DOHH2 (cell line): Measurements from ENCODE around the gene PLXNB1.

Source experiments
- H3F3A ChIP-seq: fragments of 200-600 bp; sonication (generic), shearing (Covaris generic); 2 replicates; pipeline ENCODE4 v1.6.0; 2016; ENCODE audit warnings: antibody characterized with exemption, mild to moderate bottlenecking; ENCODE audit not compliant: control insufficient read depth, insufficient read depth
- H3K27ac ChIP-seq: fragments of 200-600 bp; sonication (generic); 2 replicates; pipeline ENCODE4 v1.5.1; 2014; ENCODE audit warnings: low read depth, mild to moderate bottlenecking, low read length, moderate library complexity
- H3K27me3 ChIP-seq: fragments of 200-600 bp; sonication (generic); 2 replicates; pipeline ENCODE4 v1.6.1; 2014; ENCODE audit warnings: mild to moderate bottlenecking, low read length, mixed read lengths; ENCODE audit not compliant: control insufficient read depth
- H3K36me3 ChIP-seq: fragments of 200-600 bp; sonication (generic); 2 replicates; pipeline ENCODE4 v1.6.1; 2014; ENCODE audit warnings: mild to moderate bottlenecking, low read length, moderate library complexity, mixed read lengths; ENCODE audit not compliant: control insufficient read depth
- H3K4me1 ChIP-seq: fragments of 200-600 bp; sonication (generic); 2 replicates; pipeline ENCODE4 v1.6.1; 2014; ENCODE audit warnings: mild to moderate bottlenecking, low read length, mixed read lengths; ENCODE audit not compliant: control insufficient read depth
- H3K4me2 ChIP-seq: fragments of 200-600 bp; sonication (generic); 2 replicates; pipeline ENCODE4 v1.6.0; 2014; ENCODE audit warnings: mild to moderate bottlenecking, low read length, moderate library complexity
- H3K4me3 ChIP-seq: fragments of 200-600 bp; sonication (generic); 2 replicates; pipeline ENCODE4 v1.5.1; 2014; ENCODE audit warnings: mild to moderate bottlenecking, low read length, mixed read lengths
- H3K79me2 ChIP-seq: fragments of 200-600 bp; sonication (generic); 2 replicates; pipeline ENCODE4 v1.6.1; 2014; ENCODE audit warnings: mild to moderate bottlenecking, low read length, mixed read lengths; ENCODE audit not compliant: control insufficient read depth
- H3K9me2 ChIP-seq: fragments of 200-600 bp; sonication (generic); replicated peaks from 2 replicates; pipeline ENCODE4 v1.6.1; 2014; ENCODE audit warnings: mild to moderate bottlenecking, low read length, mixed read lengths; ENCODE audit not compliant: control insufficient read depth
- H3K9me3 ChIP-seq: fragments of 200-600 bp; sonication (generic); 2 replicates; pipeline ENCODE4 v1.6.1; 2014; ENCODE audit warnings: antibody characterized with exemption, low read length, mixed read lengths; ENCODE audit not compliant: control insufficient read depth, insufficient read depth
- H4K20me1 ChIP-seq: fragments of 200-600 bp; sonication (generic); 2 replicates; pipeline ENCODE4 v1.6.0; 2014; ENCODE audit warnings: low read depth, mild to moderate bottlenecking, antibody characterized with exemption, low read length, moderate library complexity; ENCODE audit not compliant: control insufficient read depth, insufficient read depth
- EZH2phosphoT487 ChIP-seq: fragments of 200-600 bp; sonication (generic); IDR thresholded peaks from 2 replicates; pipeline ENCODE4 v1.6.1; 2017; ENCODE audit warnings: borderline replicate concordance, mild to moderate bottlenecking, antibody characterized with exemption, low read length, moderate library complexity, mixed read lengths
- TF ChIP-seq, protein P1 (sequence below): fragments of 200-600 bp; sonication (generic); IDR thresholded peaks from one replicate; pipeline ENCODE4 v1.5.1; 2014; ENCODE audit warnings: antibody characterized with exemption, mild to moderate bottlenecking, low read depth, low read length; ENCODE audit not compliant: poor library complexity, severe bottlenecking

Gene PLXNB1

GRCh38 chr3:48456456-48456855 lies 26.6 kb upstream of the PLXNB1 start:
- no peaks in the 10 kb centered on the region for H3K79me2 ChIP-seq
- no peak overlapping the region for H3K4me3 ChIP-seq
- TF ChIP-seq EZH2phosphoT487 = no peak
- TF ChIP-seq, protein P1, sequence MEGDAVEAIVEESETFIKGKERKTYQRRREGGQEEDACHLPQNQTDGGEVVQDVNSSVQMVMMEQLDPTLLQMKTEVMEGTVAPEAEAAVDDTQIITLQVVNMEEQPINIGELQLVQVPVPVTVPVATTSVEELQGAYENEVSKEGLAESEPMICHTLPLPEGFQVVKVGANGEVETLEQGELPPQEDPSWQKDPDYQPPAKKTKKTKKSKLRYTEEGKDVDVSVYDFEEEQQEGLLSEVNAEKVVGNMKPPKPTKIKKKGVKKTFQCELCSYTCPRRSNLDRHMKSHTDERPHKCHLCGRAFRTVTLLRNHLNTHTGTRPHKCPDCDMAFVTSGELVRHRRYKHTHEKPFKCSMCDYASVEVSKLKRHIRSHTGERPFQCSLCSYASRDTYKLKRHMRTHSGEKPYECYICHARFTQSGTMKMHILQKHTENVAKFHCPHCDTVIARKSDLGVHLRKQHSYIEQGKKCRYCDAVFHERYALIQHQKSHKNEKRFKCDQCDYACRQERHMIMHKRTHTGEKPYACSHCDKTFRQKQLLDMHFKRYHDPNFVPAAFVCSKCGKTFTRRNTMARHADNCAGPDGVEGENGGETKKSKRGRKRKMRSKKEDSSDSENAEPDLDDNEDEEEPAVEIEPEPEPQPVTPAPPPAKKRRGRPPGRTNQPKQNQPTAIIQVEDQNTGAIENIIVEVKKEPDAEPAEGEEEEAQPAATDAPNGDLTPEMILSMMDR = no peak
- H3K27ac ChIP-seq = no peak overlapping the region
- H3F3A ChIP-seq = peaks cover 7% of the 10 kb centered on the region; the same call in 1 of the 2 replicates
- H3K36me3 ChIP-seq = peaks cover 80% of the 10 kb centered on the region
- no peaks in the 10 kb centered on the region for H3K9me3 ChIP-seq
- H3K27me3 ChIP-seq = no peaks in the 10 kb centered on the region
- H3K4me2 ChIP-seq = no peak overlapping the region
- no peaks in the 10 kb centered on the region for H4K20me1 ChIP-seq
- H3K4me1 ChIP-seq = no peaks in the 10 kb centered on the region
- H3K9me2 ChIP-seq = no peaks in the 10 kb centered on the region

GRCh38 chr3:48451270-48451669 lies 21.4 kb upstream of the PLXNB1 start:
- H4K20me1 ChIP-seq = no peaks in the 10 kb centered on the region; the same call in 1 of the 2 replicates
- H3K79me2 ChIP-seq = peaks cover 25% of the 10 kb centered on the region
- no peak overlapping the region for H3K4me2 ChIP-seq
- TF ChIP-seq EZH2phosphoT487 = no peak
- TF ChIP-seq, protein P1 = no peak
- peaks cover 9% of the 10 kb centered on the region for H3K4me1 ChIP-seq
- no peak overlapping the region for H3K4me3 ChIP-seq
- H3K9me2 ChIP-seq = no peaks in the 10 kb centered on the region
- H3K27ac ChIP-seq = no peak overlapping the region
- no peaks in the 10 kb centered on the region for H3K27me3 ChIP-seq
- H3K9me3 ChIP-seq = no peaks in the 10 kb centered on the region
- H3K36me3 ChIP-seq = peaks cover 70% of the 10 kb centered on the region
- no peaks in the 10 kb centered on the region for H3F3A ChIP-seq

GRCh38 chr3:48446425-48447193 lies 16.7 kb upstream of the PLXNB1 start, which contains the start of gene ATRIP:
TSS of gene ATRIP (plus strand) at chr3:48446737. CDS start at chr3:48446846, 109 bp downstream.
- H3K4me2 ChIP-seq = peak within 1 kb of the TSS; percentile 89
- no peak for TF ChIP-seq EZH2phosphoT487
- TF ChIP-seq, protein P1 = no peak
- H3K79me2 ChIP-seq = peaks cover 50% of the 10 kb centered on the region
- no peaks in the 10 kb centered on the region for H3K27me3 ChIP-seq
- H3K9me3 ChIP-seq = no peaks in the 10 kb centered on the region
- H4K20me1 ChIP-seq = peaks cover 3% of the 10 kb centered on the region
- H3K4me3 ChIP-seq = peak within 1 kb of the TSS; percentile 79
- H3K4me1 ChIP-seq = peaks cover 24% of the 10 kb centered on the region
- H3F3A ChIP-seq = peaks cover 30% of the 10 kb centered on the region
- H3K27ac ChIP-seq = 0 out of 2 replicates have a peak within 1 kb of the TSS, but pooled peaks have one; percentile 2
- H3K36me3 ChIP-seq = peaks cover 60% of the 10 kb centered on the region
- H3K9me2 ChIP-seq = no peaks in the 10 kb centered on the region
